HepG2 (cell line): ENCODE data around the gene SERTAD3. TPM values are rescaled to one million over a fixed set of nuclear protein-coding genes. Genes with fewer than 3 reads are reported as not detected.

Experiments
- ATF3 ChIP-seq: sonication (generic); formaldehyde crosslinking; IDR thresholded peaks from 2 replicates; pipeline ENCODE4 v1.4.0; 2020; ENCODE audit warnings: missing genetic modification reagents
- CREM ChIP-seq, 2 experiments: sonication (generic) in 1 of 2; formaldehyde crosslinking in 1 of 2; IDR thresholded peaks; 2 replicates each; pipeline versions ENCODE4 v1.4.0 to v1.6.1; 2016 to 2020; ENCODE audit warnings: antibody characterized with exemption in 1 of 2, mild to moderate bottlenecking in 1 of 2, missing genetic modification reagents in 1 of 2
- FOXP1 ChIP-seq, 2 experiments: fragments of 450-650 bp in 1 of 2; IDR thresholded peaks; 2 replicates each; pipeline ENCODE4 v1.6.1; 2017 to 2018; ENCODE audit warnings: antibody characterized with exemption in 1 of 2
- GABPA ChIP-seq, 2 experiments: IDR thresholded peaks; 2 replicates each; pipeline ENCODE4 v1.6.1; 2011 to 2016; ENCODE audit warnings: low read depth in 2 of 2, low read length in 1 of 2, missing biosample characterization in 1 of 2, missing genetic modification characterization in 1 of 2
- GTF2F1 ChIP-seq: fragments of 150-350 bp; IDR thresholded peaks from 2 replicates; pipeline ENCODE4 v1.6.1; 2014; ENCODE audit warnings: low read length
- HOXA7 ChIP-seq: sonication (generic); formaldehyde crosslinking; IDR thresholded peaks from 2 replicates; pipeline ENCODE4 v1.8.1; 2022; ENCODE audit warnings: mild to moderate bottlenecking, missing genetic modification reagents, moderate library complexity
- KAT2B ChIP-seq: fragments of 150-350 bp; IDR thresholded peaks from 2 replicates; pipeline ENCODE4 v1.6.1; 2014; ENCODE audit warnings: low read depth, low read length, borderline replicate concordance
- MTERF4 ChIP-seq: sonication (generic); formaldehyde crosslinking; IDR thresholded peaks from 2 replicates; pipeline ENCODE4 v1.8.0; 2023; ENCODE audit warnings: mild to moderate bottlenecking, missing genetic modification reagents
- PAWR ChIP-seq: sonication (generic); formaldehyde crosslinking; IDR thresholded peaks from 2 replicates; pipeline ENCODE4 v1.4.0; 2020; ENCODE audit warnings: missing genetic modification reagents, mild to moderate bottlenecking, borderline replicate concordance
- RBM22 ChIP-seq: fragments of 200-400 bp; formaldehyde crosslinking; optimal IDR thresholded peaks from 2 replicates; pipeline ENCODE3; 2017; ENCODE audit warnings: mild to moderate bottlenecking, low read length, moderate library complexity
- SALL1 ChIP-seq: sonication (generic); formaldehyde crosslinking; IDR thresholded peaks from 2 replicates; pipeline ENCODE4 v1.8.0; 2022; ENCODE audit warnings: mild to moderate bottlenecking, missing genetic modification reagents
- SMAD3 ChIP-seq: sonication (generic); formaldehyde crosslinking; IDR thresholded peaks from 2 replicates; pipeline ENCODE4 v1.4.0; 2020; ENCODE audit warnings: missing genetic modification reagents
- SP5 ChIP-seq: IDR thresholded peaks from 2 replicates; pipeline ENCODE4 v1.6.1; 2016; ENCODE audit warnings: low read depth, borderline replicate concordance
- TCF7 ChIP-seq: sonication (generic); IDR thresholded peaks from 2 replicates; pipeline ENCODE4 v1.6.1; 2016; ENCODE audit warnings: antibody characterized with exemption, low read depth
- TFE3 ChIP-seq: IDR thresholded peaks from 2 replicates; pipeline ENCODE4 v1.6.1; 2016
- ZBTB14 ChIP-seq: sonication (generic); formaldehyde crosslinking; IDR thresholded peaks from 2 replicates; pipeline ENCODE4 v1.4.0; 2020; ENCODE audit warnings: missing genetic modification reagents
- ZBTB38 ChIP-seq: sonication (generic); formaldehyde crosslinking; IDR thresholded peaks from 2 replicates; pipeline ENCODE4 v1.5.1; 2020; ENCODE audit warnings: mild to moderate bottlenecking, missing genetic modification reagents
- ZFP36L2 ChIP-seq: sonication (generic); formaldehyde crosslinking; IDR thresholded peaks from 2 replicates; pipeline ENCODE4 v1.4.0; 2020; ENCODE audit warnings: missing genetic modification reagents
- ZMAT5 ChIP-seq: sonication (generic); formaldehyde crosslinking; IDR thresholded peaks from 2 replicates; pipeline ENCODE4 v1.5.0; 2020; ENCODE audit warnings: mild to moderate bottlenecking, low read depth, missing genetic modification reagents, borderline replicate concordance
- ZNF234 ChIP-seq: sonication (generic); formaldehyde crosslinking; conservative IDR thresholded peaks from 2 replicates; pipeline ENCODE4 v1.5.1; 2020; ENCODE audit warnings: mild to moderate bottlenecking, missing genetic modification reagents
- ZNF256 ChIP-seq: sonication (generic); formaldehyde crosslinking; conservative IDR thresholded peaks from 2 replicates; pipeline ENCODE4 v1.4.0; 2020; ENCODE audit warnings: missing genetic modification reagents
- ZNF367 ChIP-seq: sonication (generic); formaldehyde crosslinking; IDR thresholded peaks from 2 replicates; pipeline ENCODE4 v1.4.0; 2020; ENCODE audit warnings: missing genetic modification reagents, borderline replicate concordance
- ZNF589 ChIP-seq: sonication (generic); formaldehyde crosslinking; conservative IDR thresholded peaks from 2 replicates; pipeline ENCODE4 v1.8.0; 2022; ENCODE audit warnings: mild to moderate bottlenecking, moderate library complexity, missing genetic modification reagents
- ZNF614 ChIP-seq: IDR thresholded peaks from 2 replicates; pipeline ENCODE4 v1.6.1; 2018; ENCODE audit warnings: missing biosample characterization, missing genetic modification reagents, inconsistent platforms, borderline replicate concordance
- ZNF704 ChIP-seq: sonication (generic); formaldehyde crosslinking; IDR thresholded peaks from 2 replicates; pipeline ENCODE4 v1.8.1; 2023; ENCODE audit warnings: mild to moderate bottlenecking, inconsistent platforms, moderate library complexity, missing genetic modification reagents, borderline replicate concordance
- polyA plus RNA-seq, 8 experiments: library from polyadenylated mRNA; depleted of rRNA in 3 of 8; stranded (reverse) in 7 of 8; unstranded in 1 of 8; fragments of >200 nt; fragmentation: Illumina TruSeq in 4 of 8; extraction: Trizol in 4 of 8; gene quantifications; 2 replicates each; pipeline versions ENCODE4 v1.2.1 to v1.2.3, GENCODE V29; 2011 to 2016; ENCODE audit warnings: low read depth in 4 of 8, missing spikeins in 1 of 8, mixed read lengths in 1 of 8; ENCODE audit not compliant: insufficient read depth in 1 of 8
- total RNA-seq, 5 experiments: library from RNA; depleted of rRNA; stranded (reverse); fragments of >200 nt; fragmentation: Illumina TruSeq; extraction: Trizol; gene quantifications; 2 replicates each; pipeline ENCODE4 v1.2.3, GENCODE V29; 2016; ENCODE audit warnings: low read depth in 1 of 5

SERTAD3 gene
- total and polyA plus RNA-seq, 2 of the 13 experiments (the other 11 are each of a cell fraction or from before 2014, with no cell fraction given), result 9.6 to 16.9 TPM

GRCh38 chr19:40416918-40417642 lies 27.1 kb downstream of the SERTAD3 start (continued):
- no peak for TF ChIP-seq ZNF704 (CRISPR knock-in tag)
- peak; percentile 39; the same call in 1 of the 2 replicates for TF ChIP-seq TFE3 (CRISPR knock-in tag)
- no peak for TF ChIP-seq ZMAT5
- TF ChIP-seq TCF7, result no peak
- TF ChIP-seq KAT2B, result no peak
- no peak for TF ChIP-seq CREM (IDR thresholded peaks at IDR 0.05)
- no peak for TF ChIP-seq CREM (CRISPR knock-in tag; IDR thresholded peaks at IDR 0.05)
- TF ChIP-seq ZNF256 (CRISPR knock-in tag), result no peak
- peak; percentile 47; the same call in 1 of the 2 replicates for TF ChIP-seq ATF3 (CRISPR knock-in tag)
- TF ChIP-seq ZNF614, result no peak
- TF ChIP-seq ZNF234 (CRISPR knock-in tag), result no peak
- no peak for TF ChIP-seq RBM22
- no peak for TF ChIP-seq HOXA7 (CRISPR knock-in tag)
- no peak for TF ChIP-seq ZNF367
- TF ChIP-seq ZBTB38 (CRISPR knock-in tag), result no peak
- no peak for TF ChIP-seq SMAD3 (CRISPR knock-in tag)
- peak; percentile 46 for TF ChIP-seq SALL1
- no peak for TF ChIP-seq ZNF589 (CRISPR knock-in tag)
- TF ChIP-seq FOXP1 (IDR thresholded peaks at IDR 0.05), result no peak
- TF ChIP-seq FOXP1 (CRISPR knock-in tag; IDR thresholded peaks at IDR 0.05), result peak; percentile 58; the same call in 1 of the 2 replicates
- no peak for TF ChIP-seq PAWR (CRISPR knock-in tag)
- no peak for TF ChIP-seq ZBTB14 (CRISPR knock-in tag)
- no peak for TF ChIP-seq GTF2F1
- TF ChIP-seq ZFP36L2 (CRISPR knock-in tag), result no peak
- peak; percentile 57; the same call in 1 of the 2 replicates for TF ChIP-seq SP5 (CRISPR knock-in tag)
- TF ChIP-seq GABPA (IDR thresholded peaks at IDR 0.05; ENCODE audit: low read depth, low read length), result no peak
- TF ChIP-seq GABPA (CRISPR knock-in tag; IDR thresholded peaks at IDR 0.05; ENCODE audit: low read depth), result peak; percentile 65; the same call in 1 of the 2 replicates
- no peak for TF ChIP-seq MTERF4
